H9 (cell line): ENCODE results near the gene OSBPL1A. TPM values are rescaled to one million over a fixed set of nuclear protein-coding genes. Genes with fewer than 3 reads are reported as not detected.

Source experiments
- DNase-seq: peaks from one replicate; pipeline ENCODE4 v3.0.0-alpha.2; 2017
- H2AFZ ChIP-seq: one replicate; pipeline ENCODE4 v1.6.1; 2013; ENCODE audit warnings: mild to moderate bottlenecking, low read length, control low read depth, moderate library complexity
- H2AK5ac ChIP-seq: 2 replicates; pipeline ENCODE4 v1.6.1; 2013; ENCODE audit warnings: low read length, control low read depth, mixed read lengths; ENCODE audit not compliant: insufficient read length
- H2BK120ac ChIP-seq: one replicate; pipeline ENCODE4 v1.6.1; 2013; ENCODE audit warnings: low read depth, mild to moderate bottlenecking, low read length, control low read depth, inconsistent platforms; ENCODE audit not compliant: poor library complexity, severe bottlenecking
- H2BK12ac ChIP-seq: 2 replicates; pipeline ENCODE4 v1.6.1; 2013; ENCODE audit warnings: low read length, control low read depth, mixed read lengths, low read depth; ENCODE audit not compliant: insufficient read length
- H2BK15ac ChIP-seq: 2 replicates; pipeline ENCODE4 v1.6.1; 2013; ENCODE audit warnings: low read depth, low read length, control low read depth
- H2BK20ac ChIP-seq: one replicate; pipeline ENCODE4 v1.6.1; 2013; ENCODE audit warnings: low read depth, mild to moderate bottlenecking, low read length, control low read depth, inconsistent platforms; ENCODE audit not compliant: poor library complexity, severe bottlenecking
- H2BK5ac ChIP-seq: 2 replicates; pipeline ENCODE4 v1.6.1; 2013; ENCODE audit warnings: low read length, control low read depth, mixed read lengths; ENCODE audit not compliant: insufficient read length
- H3K14ac ChIP-seq: 2 replicates; pipeline ENCODE4 v1.6.1; 2013; ENCODE audit warnings: low read length, control low read depth; ENCODE audit not compliant: insufficient read depth
- H3K18ac ChIP-seq: 2 replicates; pipeline ENCODE4 v1.6.1; 2013; ENCODE audit warnings: low read depth, mild to moderate bottlenecking, mixed read lengths, low read length, control low read depth; ENCODE audit not compliant: insufficient read length
- H3K23ac ChIP-seq: 2 replicates; pipeline ENCODE4 v1.6.1; 2013; ENCODE audit warnings: low read length, control low read depth, mixed read lengths, low read depth; ENCODE audit not compliant: insufficient read length
- H3K23me2 ChIP-seq: 2 replicates; pipeline ENCODE4 v1.6.1; 2013; ENCODE audit warnings: low read depth, mild to moderate bottlenecking, mixed read lengths, low read length, control low read depth; ENCODE audit not compliant: insufficient read length, poor library complexity, severe bottlenecking
- H3K27ac ChIP-seq: 2 replicates; pipeline ENCODE4 v1.5.1; 2013; ENCODE audit warnings: low read length, control low read depth, mixed read lengths, low read depth; ENCODE audit not compliant: insufficient read length
- H3K27me3 ChIP-seq: 2 replicates; pipeline ENCODE4 v1.6.1; 2013; ENCODE audit warnings: low read length, control low read depth, inconsistent platforms; ENCODE audit not compliant: insufficient read depth
- H3K4ac ChIP-seq: 2 replicates; pipeline ENCODE4 v1.6.1; 2013; ENCODE audit warnings: low read depth, mild to moderate bottlenecking, control low read depth, inconsistent platforms, low read length, moderate library complexity
- H3K4me1 ChIP-seq: 2 replicates; pipeline ENCODE4 v1.6.1; 2013; ENCODE audit warnings: low read length, control low read depth, inconsistent platforms; ENCODE audit not compliant: insufficient read depth
- H3K4me2 ChIP-seq: 2 replicates; pipeline ENCODE4 v1.6.1; 2013; ENCODE audit warnings: low read length, control low read depth, mixed read lengths; ENCODE audit not compliant: insufficient read length, insufficient read depth
- H3K56ac ChIP-seq: 2 replicates; pipeline ENCODE4 v1.6.1; 2013; ENCODE audit warnings: low read depth, mild to moderate bottlenecking, mixed read lengths, low read length, control low read depth; ENCODE audit not compliant: insufficient read length
- H3K79me1 ChIP-seq: 2 replicates; pipeline ENCODE4 v1.6.1; 2013; ENCODE audit warnings: low read depth, mild to moderate bottlenecking, moderate library complexity, low read length, control low read depth, inconsistent platforms; ENCODE audit not compliant: insufficient read depth, poor library complexity, severe bottlenecking
- H3K79me2 ChIP-seq: 2 replicates; pipeline ENCODE4 v1.6.1; 2013; ENCODE audit warnings: low read length, control low read depth, inconsistent platforms; ENCODE audit not compliant: insufficient read depth
- H3K9ac ChIP-seq: 2 replicates; pipeline ENCODE4 v1.6.1; 2013; ENCODE audit warnings: low read length, control low read depth, mixed read lengths; ENCODE audit not compliant: insufficient read length; ENCODE audit errors: extremely low read depth
- H3K9me3 ChIP-seq: one replicate; pipeline ENCODE4 v1.6.1; 2013; ENCODE audit warnings: low read depth, low read length, inconsistent platforms; ENCODE audit not compliant: control insufficient read depth
- H3T11ph ChIP-seq: one replicate; pipeline ENCODE4 v1.6.1; 2013; ENCODE audit warnings: mild to moderate bottlenecking, low read length, control low read depth, inconsistent platforms
- H4K20me1 ChIP-seq: one replicate; pipeline ENCODE4 v1.6.1; 2013; ENCODE audit not compliant: control insufficient read depth, insufficient read length, insufficient read depth
- H4K5ac ChIP-seq: 2 replicates; pipeline ENCODE4 v1.6.1; 2013; ENCODE audit warnings: low read depth, mild to moderate bottlenecking, mixed read lengths, low read length, control low read depth; ENCODE audit not compliant: insufficient read length
- H4K8ac ChIP-seq: replicated peaks from 2 replicates; pipeline ENCODE4 v1.6.1; 2013; ENCODE audit warnings: low read length, control low read depth, mixed read lengths, low read depth; ENCODE audit not compliant: insufficient read length
- H4K91ac ChIP-seq: 2 replicates; pipeline ENCODE4 v1.6.1; 2013; ENCODE audit warnings: low read depth, mild to moderate bottlenecking, moderate library complexity, mixed read lengths, low read length, control low read depth; ENCODE audit not compliant: insufficient read length
- H3K27ac Mint-ChIP-seq, 3 experiments: 2 replicates in 2 of 3; 3 replicates in 1 of 3; pipeline ENCODE4 v1.8.0; 2020 to 2021; ENCODE audit warnings: mixed read lengths in 3 of 3, mild to moderate bottlenecking in 1 of 3, moderate library complexity in 1 of 3
- H3K27me3 Mint-ChIP-seq: 2 replicates; pipeline ENCODE4 v1.8.0; 2021; ENCODE audit warnings: low read depth, mild to moderate bottlenecking, moderate library complexity, mixed read lengths
- H3K36me3 Mint-ChIP-seq, 3 experiments: 2 replicates in 2 of 3; 3 replicates in 1 of 3; pipeline ENCODE4 v1.8.0; 2020 to 2021; ENCODE audit warnings: low read depth in 3 of 3, mixed read lengths in 3 of 3; ENCODE audit not compliant: insufficient read depth in 1 of 3
- H3K4me1 Mint-ChIP-seq, 2 experiments: 2 replicates each; pipeline ENCODE4 v1.8.0; 2020; ENCODE audit warnings: mixed read lengths in 2 of 2
- H3K4me3 Mint-ChIP-seq, 2 experiments: 2 replicates in 1 of 2; 3 replicates in 1 of 2; pipeline ENCODE4 v1.8.0; 2020 to 2021; ENCODE audit warnings: mild to moderate bottlenecking in 2 of 2, mixed read lengths in 2 of 2, moderate library complexity in 1 of 2
- H3K9me3 Mint-ChIP-seq, 2 experiments: 2 replicates in 1 of 2; 3 replicates in 1 of 2; pipeline ENCODE4 v1.8.0; 2020; ENCODE audit warnings: mild to moderate bottlenecking in 2 of 2, mixed read lengths in 2 of 2, moderate library complexity in 1 of 2
- WGBS: extraction: QIAGEN DNeasy Blood & Tissue Kit; methylation state at CpG from one replicate; pipeline ENCODE4 v1.1.7; 2013; ENCODE audit warnings: missing lambda C conversion rate, low lambda C conversion rate, mixed read lengths; ENCODE audit not compliant: insufficient read length; ENCODE audit errors: extremely low coverage; 5-methylcytosine and 5-hydroxymethylcytosine counted together
- total RNA-seq: library from RNA; stranded (reverse); gene quantifications from 2 replicates; pipeline ENCODE4 v1.2.1, GENCODE V29; 2021
- TF ChIP-seq, protein P1 (sequence below): fragments of 200-600 bp; sonication (generic); conservative IDR thresholded peaks from 3 replicates; pipeline ENCODE4 v1.8.0; 2021; ENCODE audit warnings: antibody characterized with exemption, mild to moderate bottlenecking

OSBPL1A gene
- total RNA-seq, 1 experiment from 2014 or later = 33.9 TPM

DNA sequence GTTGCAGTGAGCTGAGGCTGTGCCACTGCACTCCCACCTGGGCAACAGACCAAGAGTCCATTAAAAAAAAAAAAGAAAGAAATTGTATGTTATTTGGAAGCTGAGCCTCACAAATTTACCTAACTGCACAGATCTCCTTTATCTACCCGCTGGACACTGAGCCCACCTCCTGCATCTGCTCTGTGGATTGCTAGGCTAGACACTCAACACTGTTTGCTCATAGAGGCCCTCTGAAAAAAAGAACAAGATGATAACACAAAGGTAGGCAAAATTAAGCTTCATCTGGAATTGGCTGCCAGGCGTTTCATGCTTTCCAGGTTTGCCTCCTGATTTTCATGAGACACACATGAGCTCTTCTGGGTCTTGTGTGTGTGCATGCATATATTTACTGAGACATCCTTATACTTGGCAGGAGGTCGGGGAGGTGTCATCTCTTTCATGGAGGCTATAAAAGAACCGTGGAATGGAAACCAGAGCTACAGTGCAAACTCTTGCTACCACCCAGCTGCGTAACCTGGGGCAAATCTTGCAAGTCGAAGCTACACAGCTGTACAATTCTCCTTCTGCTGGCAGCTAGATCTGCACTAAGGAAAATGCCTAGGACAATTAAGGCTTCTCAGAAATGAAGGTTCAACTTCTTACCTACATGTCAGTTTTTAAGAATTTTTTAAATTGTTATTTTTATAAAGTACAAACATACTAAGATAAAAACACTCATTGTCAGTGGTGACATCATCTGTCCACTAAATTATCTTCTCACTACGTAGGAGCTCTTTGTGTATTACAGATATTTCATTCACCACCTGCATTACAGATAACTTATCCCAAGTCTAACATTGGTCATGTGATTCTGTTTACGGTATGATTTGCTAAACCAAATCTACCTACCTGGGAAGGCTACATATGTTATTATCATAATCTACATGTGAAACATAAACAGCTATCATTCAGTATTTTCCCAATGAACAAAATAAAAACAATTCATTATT lies 195.6 kb downstream of the OSBPL1A start:
- no peak overlapping the region for H4K8ac ChIP-seq
- peak overlapping the region in 2 of 3 experiments; percentile 39 to 45; a peak in 2 of 7 replicates for H3K27ac Mint-ChIP-seq
- H3K14ac ChIP-seq = no peak overlapping the region
- DNase-seq = no peak
- no peaks in the 10 kb centered on the region for H4K20me1 ChIP-seq
- H3K4me3 Mint-ChIP-seq = no peak overlapping the region
- no peak overlapping the region for H3K27ac ChIP-seq
- no peak overlapping the region for H2BK12ac ChIP-seq
- TF ChIP-seq, protein P1, sequence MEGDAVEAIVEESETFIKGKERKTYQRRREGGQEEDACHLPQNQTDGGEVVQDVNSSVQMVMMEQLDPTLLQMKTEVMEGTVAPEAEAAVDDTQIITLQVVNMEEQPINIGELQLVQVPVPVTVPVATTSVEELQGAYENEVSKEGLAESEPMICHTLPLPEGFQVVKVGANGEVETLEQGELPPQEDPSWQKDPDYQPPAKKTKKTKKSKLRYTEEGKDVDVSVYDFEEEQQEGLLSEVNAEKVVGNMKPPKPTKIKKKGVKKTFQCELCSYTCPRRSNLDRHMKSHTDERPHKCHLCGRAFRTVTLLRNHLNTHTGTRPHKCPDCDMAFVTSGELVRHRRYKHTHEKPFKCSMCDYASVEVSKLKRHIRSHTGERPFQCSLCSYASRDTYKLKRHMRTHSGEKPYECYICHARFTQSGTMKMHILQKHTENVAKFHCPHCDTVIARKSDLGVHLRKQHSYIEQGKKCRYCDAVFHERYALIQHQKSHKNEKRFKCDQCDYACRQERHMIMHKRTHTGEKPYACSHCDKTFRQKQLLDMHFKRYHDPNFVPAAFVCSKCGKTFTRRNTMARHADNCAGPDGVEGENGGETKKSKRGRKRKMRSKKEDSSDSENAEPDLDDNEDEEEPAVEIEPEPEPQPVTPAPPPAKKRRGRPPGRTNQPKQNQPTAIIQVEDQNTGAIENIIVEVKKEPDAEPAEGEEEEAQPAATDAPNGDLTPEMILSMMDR = no peak
- H3K4me1 Mint-ChIP-seq = peaks cover 4 to 5% of the 10 kb centered on the region in 2 experiments
- H3K9me3 ChIP-seq = no peaks in the 10 kb centered on the region
- H2BK5ac ChIP-seq = no peak overlapping the region
- H3K4me2 ChIP-seq = no peak overlapping the region
- no peaks in the 10 kb centered on the region for H3K9me3 Mint-ChIP-seq
- H4K91ac ChIP-seq = no peak overlapping the region
- no peaks in the 10 kb centered on the region for H3K79me1 ChIP-seq
- no peak overlapping the region for H4K5ac ChIP-seq
- no peak overlapping the region for H3K23ac ChIP-seq
- no CpG with 5 or more reads among the region's 8 CpGs for WGBS
- no peaks in the 10 kb centered on the region for H3K4me1 ChIP-seq
- H2BK120ac ChIP-seq = no peak overlapping the region
- no peak overlapping the region for H3K18ac ChIP-seq
- no peaks in the 10 kb centered on the region for H3K23me2 ChIP-seq
- H2AK5ac ChIP-seq = no peak overlapping the region
- H3K79me2 ChIP-seq = no peaks in the 10 kb centered on the region
- no peaks in the 10 kb centered on the region for H3K27me3 ChIP-seq
- no peak overlapping the region for H2BK15ac ChIP-seq
- H3K27me3 Mint-ChIP-seq = no peaks in the 10 kb centered on the region
- H3K9ac ChIP-seq = no peak overlapping the region
- no peak overlapping the region for H3K4ac ChIP-seq
- H2BK20ac ChIP-seq = no peak overlapping the region
- no peak overlapping the region for H2AFZ ChIP-seq
- no peak overlapping the region for H3K56ac ChIP-seq
- H3T11ph ChIP-seq = no peak overlapping the region
- no peaks in the 10 kb centered on the region; a peak in 1 of 7 replicates for H3K36me3 Mint-ChIP-seq
